ENCODE data around the gene NOM1. TPM values are rescaled to one million over a fixed set of nuclear protein-coding genes. Genes with fewer than 3 reads are reported as not detected.

The NOM1 gene
- total RNA-seq, 1 experiment from 2014 or later = 31.7 TPM

DNA sequence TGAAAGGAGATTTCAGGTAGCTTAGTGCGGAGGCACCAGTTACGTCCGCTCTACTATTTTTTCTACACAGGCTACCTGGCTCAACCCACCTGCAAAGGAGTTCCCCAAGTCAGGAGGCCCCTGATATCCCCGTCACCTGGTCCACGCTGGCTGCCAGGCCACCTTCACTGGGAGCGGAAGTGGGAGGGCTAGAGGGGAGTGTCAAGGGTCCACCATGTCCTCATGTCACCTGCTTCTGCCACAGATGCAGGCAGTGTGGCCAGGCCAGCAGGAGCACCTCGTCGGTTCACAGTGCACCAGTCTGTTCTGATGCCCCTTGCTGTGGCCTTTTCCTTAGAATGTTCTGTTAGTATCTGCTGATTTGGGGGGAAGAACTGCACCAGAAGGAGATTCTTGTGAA, 16.9 kb downstream of the NOM1 start:
- Histone ChIP-seq H3K14ac (ENCODE audit: insufficient read depth, low read length) (no peak overlapping the region), H3K79me1 (ENCODE audit: insufficient read depth, low read depth, low read length, poor library complexity, severe bottlenecking) (no peaks in the 10 kb centered on the region), H3T11ph (ENCODE audit: low read length) (no peak overlapping the region), H3K27ac (ENCODE audit: insufficient read length, low read depth, low read length) (no peak overlapping the region), H2AFZ (ENCODE audit: low read length) (no peak overlapping the region), H3K79me2 (ENCODE audit: insufficient read depth, low read length) (no peaks in the 10 kb centered on the region; the same call in 1 of the 2 replicates), H3K4ac (ENCODE audit: low read depth, low read length) (no peak overlapping the region), H2BK12ac (ENCODE audit: insufficient read length, low read depth, low read length) (no peak overlapping the region), H4K91ac (ENCODE audit: insufficient read length, low read depth, low read length) (no peak overlapping the region), H3K56ac (ENCODE audit: insufficient read length, low read depth, low read length) (no peak overlapping the region), H4K20me1 (ENCODE audit: control insufficient read depth, insufficient read depth, insufficient read length) (no peaks in the 10 kb centered on the region), H2AK5ac (ENCODE audit: insufficient read length, low read length) (no peak overlapping the region), H3K18ac (ENCODE audit: insufficient read length, low read depth, low read length) (no peak overlapping the region), H2BK20ac (ENCODE audit: low read depth, low read length, poor library complexity, severe bottlenecking) (no peak overlapping the region), H3K9me3 (ENCODE audit: control insufficient read depth, low read depth, low read length) (no peaks in the 10 kb centered on the region), H3K23ac (ENCODE audit: insufficient read length, low read depth, low read length) (no peak overlapping the region), H2BK15ac (ENCODE audit: low read depth, low read length) (no peak overlapping the region), H3K23me2 (ENCODE audit: insufficient read length, low read depth, low read length, poor library complexity, severe bottlenecking) (no peaks in the 10 kb centered on the region), H3K9ac (ENCODE audit: extremely low read depth, insufficient read length, low read length) (no peak overlapping the region), H4K8ac (replicated peaks; ENCODE audit: insufficient read length, low read depth, low read length) (no peak overlapping the region), H4K5ac (ENCODE audit: insufficient read length, low read depth, low read length) (no peak overlapping the region), H2BK120ac (ENCODE audit: low read depth, low read length, poor library complexity, severe bottlenecking) (no peak overlapping the region), H3K4me2 (ENCODE audit: insufficient read depth, insufficient read length, low read length) (no peak overlapping the region), H3K4me1 (ENCODE audit: insufficient read depth, low read length) (no peaks in the 10 kb centered on the region), H3K27me3 (ENCODE audit: insufficient read depth, low read length) (no peaks in the 10 kb centered on the region), H2BK5ac (ENCODE audit: insufficient read length, low read length) (no peak overlapping the region)
- Mint-ChIP-seq H3K9me3 (no peaks in the 10 kb centered on the region), H3K27me3 (ENCODE audit: low read depth) (no peaks in the 10 kb centered on the region), H3K4me1 (no peaks in the 10 kb centered on the region), H3K36me3 (ENCODE audit: insufficient read depth in 1 of 3, low read depth in 3 of 3) (peaks cover 50 to 92% (median 88%) of the 10 kb centered on the region in 3 experiments), H3K4me3 (no peak overlapping the region), H3K27ac (no peak overlapping the region)
- no peak for TF ChIP-seq CTCF (conservative IDR thresholded peaks at IDR 0.05)
- no CpG with 5 or more reads among the region's 8 CpGs for WGBS (ENCODE audit: extremely low coverage, insufficient read length, low lambda C conversion rate)
- DNase-seq = no peak

Data from H9 (cell line).